Measurements from ENCODE around the gene AKAP6.

DNA sequence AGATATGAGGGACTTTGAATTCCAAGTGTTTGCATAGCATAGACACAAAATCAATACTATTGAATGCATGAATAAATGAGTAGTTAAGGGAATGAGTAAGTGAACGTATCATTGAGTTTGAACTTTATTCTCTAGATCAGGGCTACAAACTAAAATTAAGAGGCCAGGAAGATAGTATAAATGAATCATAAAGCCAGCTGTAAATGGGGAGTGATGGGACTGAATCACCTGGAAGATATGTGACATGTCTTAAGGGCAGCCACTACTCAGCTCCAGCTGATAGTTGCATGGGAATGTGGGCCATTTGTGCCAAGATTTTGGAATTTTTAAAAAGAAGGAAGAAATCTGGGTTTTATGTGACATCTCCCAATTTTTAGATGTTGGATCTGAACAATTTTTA, 229.9 kb downstream of the AKAP6 start:
- TF ChIP-seq, protein P1, sequence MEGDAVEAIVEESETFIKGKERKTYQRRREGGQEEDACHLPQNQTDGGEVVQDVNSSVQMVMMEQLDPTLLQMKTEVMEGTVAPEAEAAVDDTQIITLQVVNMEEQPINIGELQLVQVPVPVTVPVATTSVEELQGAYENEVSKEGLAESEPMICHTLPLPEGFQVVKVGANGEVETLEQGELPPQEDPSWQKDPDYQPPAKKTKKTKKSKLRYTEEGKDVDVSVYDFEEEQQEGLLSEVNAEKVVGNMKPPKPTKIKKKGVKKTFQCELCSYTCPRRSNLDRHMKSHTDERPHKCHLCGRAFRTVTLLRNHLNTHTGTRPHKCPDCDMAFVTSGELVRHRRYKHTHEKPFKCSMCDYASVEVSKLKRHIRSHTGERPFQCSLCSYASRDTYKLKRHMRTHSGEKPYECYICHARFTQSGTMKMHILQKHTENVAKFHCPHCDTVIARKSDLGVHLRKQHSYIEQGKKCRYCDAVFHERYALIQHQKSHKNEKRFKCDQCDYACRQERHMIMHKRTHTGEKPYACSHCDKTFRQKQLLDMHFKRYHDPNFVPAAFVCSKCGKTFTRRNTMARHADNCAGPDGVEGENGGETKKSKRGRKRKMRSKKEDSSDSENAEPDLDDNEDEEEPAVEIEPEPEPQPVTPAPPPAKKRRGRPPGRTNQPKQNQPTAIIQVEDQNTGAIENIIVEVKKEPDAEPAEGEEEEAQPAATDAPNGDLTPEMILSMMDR (IDR thresholded peaks at IDR 0.05; ENCODE audit: low read depth, low read length, poor library complexity, severe bottlenecking) = no peak
- TF ChIP-seq EZH2phosphoT487 (IDR thresholded peaks at IDR 0.05; ENCODE audit: borderline replicate concordance, low read length) = no peak
